NCI-H524 (cell line): Measurements from ENCODE around the gene LCE3C.
"Not testable (repeated sequence)": the region's sequence is repeated elsewhere in the genome, so short reads cannot be mapped to it uniquely, and the experiment has no call there.

Experiments
- DNase-seq, 2 experiments: peaks; one replicate each; lab custom pipeline; 2025; lab: John Stamatoyannopoulos, UW

Gene LCE3C

GRCh38 chr1:152599934-152600333, at the start of gene LCE3C:
TSS of gene LCE3C (plus strand) at chr1:152600234. CDS start at chr1:152600732, 498 bp downstream.
- no peak for DNase-seq

GRCh38 chr1:152565115-152565514, 34.9 kb upstream of the LCE3C start:
- no peak for DNase-seq

- DNase-seq = no peak
These were observed 34.4 kb upstream of the LCE3C start for GRCh38 chr1:152565535-152566215.

GRCh38 chr1:152566681-152567080, 33.4 kb upstream of the LCE3C start, which contains the start of gene LCE3E:
TSS of gene LCE3E (minus strand) at chr1:152566780. CDS start at chr1:152566208, 572 bp downstream.
- no peak for DNase-seq

GRCh38 chr1:152577168-152577567, 22.9 kb upstream of the LCE3C start:
- no peak for DNase-seq

- DNase-seq = not testable (repeated sequence)
These were observed 20.5 kb upstream of the LCE3C start for GRCh38 chr1:152579526-152579925.

GRCh38 chr1:152580433-152580832, 19.6 kb upstream of the LCE3C start, which contains the start of gene LCE3D:
TSS of gene LCE3D (minus strand) at chr1:152580516. CDS start at chr1:152579936, 580 bp downstream.
- no peak for DNase-seq

- no peak for DNase-seq
These were observed 17.4 kb upstream of the LCE3C start for GRCh38 chr1:152582647-152583046.

- no peak for DNase-seq
These were observed 14.4 kb upstream of the LCE3C start for GRCh38 chr1:152585586-152585985.

- no peak for DNase-seq
These were observed 3.0 kb upstream of the LCE3C start for GRCh38 chr1:152596986-152597385.

- DNase-seq = no peak
These were observed 13.5 kb downstream of the LCE3C start, which contains the start of gene LCE3B for GRCh38 chr1:152613511-152613910. TSS of gene LCE3B (plus strand) at chr1:152613811. CDS start at chr1:152613811, 0 bp downstream.

GRCh38 chr1:152621993-152622392, 22.0 kb downstream of the LCE3C start:
- no peak for DNase-seq

GRCh38 chr1:152622803-152623202, 22.8 kb downstream of the LCE3C start, which contains the start of gene LCE3A:
TSS of gene LCE3A (minus strand) at chr1:152623103. CDS start at chr1:152623103, 0 bp downstream.
- DNase-seq = no peak

- no peak for DNase-seq
These were observed 23.3 kb downstream of the LCE3C start for GRCh38 chr1:152623203-152623844.

- no peak for DNase-seq
These were observed 26.7 kb downstream of the LCE3C start for GRCh38 chr1:152626744-152627143.

- no peak for DNase-seq
These were observed 30.6 kb downstream of the LCE3C start for GRCh38 chr1:152630596-152630995.

- DNase-seq = no peak
These were observed 40.3 kb downstream of the LCE3C start for GRCh38 chr1:152640351-152640750.

- DNase-seq = no peak
These were observed 43.9 kb downstream of the LCE3C start for GRCh38 chr1:152643945-152644344.

GRCh38 chr1:152645146-152645545, 45.1 kb downstream of the LCE3C start:
- no peak for DNase-seq

- no peak for DNase-seq
These were observed 46.6 kb downstream of the LCE3C start for GRCh38 chr1:152646656-152647055.
